Fibroblast of peridontal ligament (primary cell): ENCODE data around the gene JRKL.
"Not testable (repeated sequence)": the region's sequence is repeated elsewhere in the genome, so short reads cannot be mapped to it uniquely, and the experiment has no call there.

Experiments used
- DNase-seq: peaks from one replicate; pipeline ENCODE4 v3.0.0-alpha.2; 2010; ENCODE audit errors: extremely low read depth

Gene JRKL

DNA sequence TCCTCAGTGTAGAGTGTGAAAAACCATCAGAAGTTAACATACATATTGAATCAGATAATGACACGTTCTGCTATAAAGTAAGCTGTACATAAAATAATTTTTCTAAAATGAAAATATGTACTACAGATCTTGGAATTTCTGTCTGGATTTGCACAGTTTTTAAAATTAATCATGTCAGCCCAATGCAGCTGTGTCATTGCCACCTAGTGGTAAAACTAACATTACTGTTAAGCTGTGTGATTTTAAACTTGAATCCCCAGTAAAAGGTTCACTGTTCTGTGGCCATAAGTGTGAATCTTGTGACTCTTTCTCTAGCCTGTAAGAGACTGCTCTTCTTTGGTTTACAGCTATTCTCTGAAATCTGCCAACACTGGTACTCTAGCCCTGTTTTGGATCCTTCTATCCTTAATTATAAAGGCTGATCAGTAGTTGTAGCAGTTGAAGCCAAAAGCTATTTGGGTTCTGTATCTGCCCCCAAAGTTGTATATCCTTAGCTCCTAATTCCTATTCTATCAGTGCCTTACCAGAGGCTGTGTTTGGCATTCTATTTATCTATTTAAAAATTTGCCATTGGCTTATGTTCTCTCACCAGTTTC lies 4.0 kb downstream of the JRKL start:
- DNase-seq: peak; percentile 77

DNA sequence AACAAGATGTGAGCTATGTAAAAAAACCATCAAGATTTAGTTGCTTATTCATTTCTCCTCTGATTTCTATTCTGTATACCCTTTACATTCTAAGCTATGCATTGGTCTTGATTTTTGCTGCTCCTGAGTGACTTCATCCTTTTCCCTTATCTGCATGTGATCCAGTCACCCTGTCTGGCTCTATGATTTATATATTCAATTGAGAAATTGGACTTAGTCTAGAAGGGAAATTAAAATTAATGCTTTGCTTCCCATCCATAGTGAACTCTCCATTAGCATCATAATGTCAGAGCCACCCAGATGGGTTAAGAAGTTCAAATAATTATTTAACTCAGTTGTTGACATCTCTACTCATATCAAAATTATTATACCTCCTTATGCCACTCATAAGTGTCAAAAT lies 5.0 kb downstream of the JRKL start:
- DNase-seq: no peak

DNA sequence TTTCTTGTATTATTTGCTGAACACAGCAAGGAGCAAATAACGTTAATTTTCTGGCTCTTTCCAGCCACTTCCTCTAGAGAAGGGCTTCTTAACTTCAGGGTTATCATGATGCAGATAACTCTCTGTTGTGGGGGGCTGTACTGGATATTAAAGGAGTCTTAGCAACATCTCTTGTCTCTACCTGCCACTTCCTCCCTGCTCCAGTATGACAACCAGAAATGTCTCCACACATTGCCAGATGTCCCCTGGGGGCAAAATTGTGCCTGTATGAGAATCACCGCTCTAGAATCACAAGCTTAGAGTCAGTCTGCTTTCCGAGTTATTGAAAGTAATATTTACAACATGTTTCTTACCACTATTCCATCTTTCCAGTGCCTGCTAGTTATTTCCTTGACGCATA lies 6.8 kb downstream of the JRKL start:
- no peak for DNase-seq

DNA sequence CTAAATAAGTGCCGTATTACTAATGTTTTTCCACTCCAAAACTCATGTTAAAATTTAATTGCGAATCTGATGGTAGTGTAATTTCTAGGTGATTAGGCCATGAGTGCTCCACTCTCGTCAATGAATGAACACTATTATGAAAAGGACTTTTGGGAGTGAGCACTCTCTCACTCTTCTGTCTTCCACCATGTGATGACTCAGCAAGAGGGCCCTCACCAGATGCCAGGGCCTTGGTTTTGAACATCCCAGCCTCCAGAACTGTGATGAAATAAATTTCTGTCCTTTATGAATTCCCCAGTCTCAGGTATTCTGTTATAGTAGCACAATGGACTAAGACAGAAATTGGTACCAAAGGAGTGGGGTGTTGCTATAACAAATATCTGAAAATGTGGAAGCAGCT lies 8.1 kb downstream of the JRKL start:
- no peak for DNase-seq

DNA sequence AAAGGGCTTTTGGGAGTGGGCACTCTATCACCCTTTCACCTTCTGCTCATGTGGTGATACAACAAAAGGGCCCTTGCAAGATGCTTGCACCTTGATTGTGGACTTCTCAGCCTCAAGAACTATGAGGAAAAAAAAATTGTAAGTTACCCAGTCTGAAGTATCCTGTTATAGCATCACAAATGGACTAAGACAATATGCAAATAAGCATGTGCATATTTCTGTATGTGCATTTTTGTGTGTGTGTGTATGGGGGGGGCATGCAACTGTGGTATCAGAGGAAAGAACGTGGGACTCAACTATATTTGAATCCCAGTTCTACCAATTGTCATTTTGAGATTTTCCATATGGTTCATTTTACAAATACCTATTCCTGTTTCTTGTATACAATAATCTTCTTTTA lies 10.9 kb downstream of the JRKL start:
- no peak for DNase-seq

DNA sequence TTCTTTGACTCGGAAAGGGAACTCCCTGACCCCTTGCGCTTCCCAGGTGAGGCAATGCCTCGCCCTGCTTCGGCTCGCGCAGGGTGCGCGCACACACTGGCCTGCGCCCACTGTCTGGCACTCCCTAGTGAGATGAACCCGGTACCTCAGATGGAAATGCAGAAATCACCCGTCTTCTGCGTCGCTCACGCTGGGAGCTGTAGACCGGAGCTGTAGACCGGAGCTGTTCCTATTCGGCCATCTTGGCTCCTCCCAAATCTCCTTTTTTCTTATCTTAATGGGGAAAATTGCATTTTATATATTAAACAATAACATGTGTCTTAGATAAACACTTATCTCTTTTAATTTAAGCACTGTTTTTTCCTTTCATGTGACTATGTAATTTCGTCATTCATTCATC lies 21.6 kb downstream of the JRKL start:
- not testable (repeated sequence) for DNase-seq

DNA sequence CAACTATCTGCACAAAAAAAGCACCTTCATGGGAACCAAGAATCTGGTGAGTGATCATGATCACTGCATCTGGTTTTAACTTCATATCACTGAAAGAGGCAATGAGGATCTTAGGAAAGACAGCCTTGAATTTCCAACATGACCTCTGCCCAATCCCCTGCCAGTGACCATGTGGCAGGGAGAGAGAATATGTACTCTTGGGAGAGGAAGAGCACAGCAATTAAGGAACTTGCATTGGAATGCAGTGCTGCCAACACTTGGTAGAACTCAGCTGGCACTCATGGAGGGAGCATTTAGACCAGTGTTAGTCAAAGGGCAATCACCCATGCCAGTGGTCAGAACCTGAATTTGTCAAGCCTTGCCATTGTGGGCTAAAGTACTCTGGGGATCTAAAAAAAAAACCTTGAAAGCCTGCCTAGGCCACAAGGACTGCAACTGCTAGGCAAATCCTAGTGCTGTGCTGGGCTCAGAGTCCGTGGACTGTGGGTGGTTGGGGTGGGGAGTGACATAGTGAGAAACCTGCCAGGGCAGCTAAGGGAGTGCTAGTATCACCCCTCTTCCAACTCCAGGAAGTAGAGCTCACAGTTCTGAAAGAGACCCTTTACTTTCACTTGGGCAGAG lies 23.1 kb downstream of the JRKL start:
- DNase-seq: no peak

DNA sequence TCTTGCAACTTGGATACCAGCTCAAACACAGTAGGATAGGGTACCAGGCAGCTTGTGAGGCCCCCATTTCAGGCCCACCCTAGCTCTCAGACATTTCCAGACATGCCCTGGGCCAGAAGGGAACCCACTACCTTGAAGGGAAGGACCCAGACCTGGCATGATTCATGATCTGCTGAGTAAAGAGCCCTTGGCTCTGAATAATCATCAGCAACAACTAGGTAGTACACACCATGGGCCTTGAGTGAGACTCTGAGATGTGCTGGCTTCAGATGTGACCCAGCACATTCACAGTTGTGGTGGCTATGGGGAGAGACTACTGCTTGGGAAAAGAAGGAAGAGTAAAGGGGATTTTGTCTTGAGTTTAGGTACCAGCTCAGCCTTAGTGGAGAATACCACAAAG lies 23.6 kb downstream of the JRKL start:
- no peak for DNase-seq

DNA sequence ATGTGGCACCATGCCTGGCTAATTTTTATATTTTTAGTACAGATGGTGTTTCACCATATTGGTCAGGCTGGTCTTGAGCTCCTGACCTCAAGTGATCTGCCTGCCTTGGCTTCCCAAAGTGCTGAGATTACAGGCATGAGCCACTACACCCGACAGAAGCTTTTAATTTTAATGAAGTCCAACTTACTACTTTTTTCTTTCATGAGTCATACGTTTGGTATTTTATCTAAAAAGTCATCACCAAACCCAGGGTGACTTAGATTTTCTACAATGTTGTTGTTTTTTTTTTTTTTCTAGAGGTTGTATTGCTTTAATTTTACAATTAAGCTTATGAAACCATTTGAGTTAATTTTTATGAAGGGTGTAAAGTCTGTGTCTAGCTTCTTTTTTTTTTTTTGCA lies 34.9 kb downstream of the JRKL start:
- DNase-seq: peak; percentile 77

DNA sequence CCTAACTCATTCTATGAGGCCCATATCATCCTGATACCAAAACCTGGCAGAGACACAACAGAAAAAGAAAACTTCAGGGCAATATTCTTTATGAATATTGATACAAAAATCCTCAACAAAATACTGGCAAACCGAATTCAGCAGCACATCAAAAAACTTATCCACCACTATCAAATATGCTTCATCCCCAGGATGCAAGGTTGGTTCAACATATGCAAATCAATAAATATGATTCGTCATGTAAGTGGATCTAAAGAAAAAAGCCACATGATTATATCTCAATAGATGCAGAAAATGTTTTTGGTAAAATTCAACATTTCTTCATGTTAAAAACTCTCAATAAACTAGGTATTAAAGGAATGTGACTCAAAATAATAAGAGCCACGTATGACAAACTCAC lies 40.9 kb downstream of the JRKL start:
- DNase-seq: no peak

DNA sequence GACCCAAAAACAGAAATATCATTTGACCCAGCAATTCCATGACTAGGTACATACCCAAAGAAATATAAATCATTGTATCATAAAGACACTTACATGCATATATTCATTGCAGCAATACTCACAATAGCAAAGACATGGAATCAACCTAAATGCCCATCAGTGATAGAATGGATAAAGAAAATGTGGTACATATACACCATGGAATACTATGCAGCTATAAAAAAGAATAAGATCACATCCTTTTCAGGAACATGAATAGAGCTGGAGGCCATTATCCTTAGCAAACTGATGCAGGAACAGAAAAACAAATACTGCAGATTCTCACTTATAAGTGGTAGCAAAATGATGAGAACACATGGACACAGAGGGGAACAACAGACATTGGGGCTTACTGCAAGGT lies 42.8 kb downstream of the JRKL start:
- not testable (repeated sequence) for DNase-seq
